Stimulated activated CD8-positive, alpha-beta memory T cell treated with anti-CD3 and anti-CD28 coated beads, Interleukin-7, amount 100 ng/mL, for 1 hour (primary cell): Measurements from ENCODE around the gene OR6N1.

Experiments used
- DNase-seq, 2 donors: peaks; one replicate each; pipeline ENCODE4 v3.0.0-alpha.2; 2020; ENCODE audit warnings: low read depth in 2 of 2

Gene OR6N1

DNA sequence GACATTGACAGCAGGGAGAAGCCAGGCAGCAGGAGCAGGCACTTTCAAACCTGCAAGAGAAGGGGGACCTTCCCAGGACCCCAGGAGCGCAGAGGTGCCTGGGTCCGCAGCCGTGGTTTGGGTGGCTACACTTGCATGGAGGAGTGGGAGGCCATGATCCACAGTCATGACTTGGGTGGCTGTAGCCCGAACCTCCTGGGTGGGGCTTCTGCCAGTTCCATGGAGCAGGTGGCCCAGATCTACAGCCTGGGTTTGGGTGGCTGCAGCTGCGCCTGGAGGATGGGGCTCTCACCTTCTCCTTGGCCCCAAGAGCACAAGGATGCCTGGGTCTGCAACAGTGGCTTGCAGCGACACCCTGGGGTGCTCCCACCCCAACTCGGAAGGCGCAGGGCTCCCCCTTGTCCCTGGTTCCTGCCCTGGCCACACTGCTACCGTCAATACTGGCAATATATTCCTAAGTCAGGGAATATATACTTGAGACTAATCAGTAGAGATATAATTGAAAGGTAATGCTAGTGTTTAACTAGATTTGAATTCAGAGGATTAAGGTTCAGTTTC lies 19.8 kb downstream of the OR6N1 start:
- DNase-seq: no peak

DNA sequence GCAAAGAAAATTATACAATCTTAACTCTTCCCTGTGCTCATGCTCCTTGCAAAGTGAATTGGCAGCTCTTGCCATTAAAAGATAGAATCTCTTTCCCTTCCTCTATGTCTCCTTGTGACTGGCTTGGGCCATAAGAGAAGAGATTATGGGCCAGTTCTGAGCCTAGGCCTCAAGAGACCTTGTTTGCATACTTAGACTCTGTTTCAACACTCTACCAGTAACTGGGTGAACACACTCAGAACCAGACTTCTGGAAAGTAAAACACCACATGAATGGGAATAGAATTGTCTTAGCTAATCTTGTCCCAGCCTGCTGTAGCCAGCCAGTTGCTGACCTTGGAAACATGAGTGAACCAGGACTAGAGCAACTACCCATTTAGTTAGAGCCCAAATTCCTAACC lies 36.1 kb downstream of the OR6N1 start:
- DNase-seq: no peak

DNA sequence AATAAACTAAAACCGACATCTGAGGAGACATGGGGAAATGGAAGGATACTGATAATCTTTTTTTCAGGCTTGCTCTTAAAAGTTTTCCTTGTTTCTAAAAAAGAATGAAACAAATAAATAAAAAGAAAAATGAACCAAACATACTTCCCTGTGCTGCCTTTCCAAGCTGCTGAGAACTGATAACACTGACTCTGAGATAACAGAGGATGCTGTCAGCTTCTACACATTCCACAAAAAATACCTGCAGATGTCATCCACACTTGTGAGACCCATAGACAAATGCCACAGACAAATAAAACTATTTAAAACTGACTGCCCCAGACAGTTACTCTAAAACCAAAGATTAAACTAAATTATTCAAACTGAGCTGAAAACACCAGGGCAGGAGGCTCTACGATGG lies 39.5 kb downstream of the OR6N1 start:
- DNase-seq: no peak

DNA sequence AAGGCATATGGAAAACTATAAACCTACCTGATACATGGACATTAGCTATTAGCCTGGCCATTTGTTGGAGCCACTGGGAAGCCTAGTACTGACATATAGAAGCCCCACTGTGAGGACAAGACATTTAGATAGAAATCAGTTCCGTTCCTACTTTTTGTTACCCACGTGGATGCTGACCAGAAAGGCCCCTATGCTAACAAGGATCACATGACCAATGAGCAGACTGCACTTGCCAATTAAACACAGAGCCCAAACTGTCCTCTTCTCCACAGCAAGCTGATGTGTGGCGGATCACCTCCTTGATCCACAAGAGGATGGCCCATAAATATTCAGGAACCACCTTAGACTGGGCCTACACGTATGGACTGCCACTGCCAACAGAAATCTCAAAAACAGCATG lies 40.3 kb downstream of the OR6N1 start:
- DNase-seq: no peak

DNA sequence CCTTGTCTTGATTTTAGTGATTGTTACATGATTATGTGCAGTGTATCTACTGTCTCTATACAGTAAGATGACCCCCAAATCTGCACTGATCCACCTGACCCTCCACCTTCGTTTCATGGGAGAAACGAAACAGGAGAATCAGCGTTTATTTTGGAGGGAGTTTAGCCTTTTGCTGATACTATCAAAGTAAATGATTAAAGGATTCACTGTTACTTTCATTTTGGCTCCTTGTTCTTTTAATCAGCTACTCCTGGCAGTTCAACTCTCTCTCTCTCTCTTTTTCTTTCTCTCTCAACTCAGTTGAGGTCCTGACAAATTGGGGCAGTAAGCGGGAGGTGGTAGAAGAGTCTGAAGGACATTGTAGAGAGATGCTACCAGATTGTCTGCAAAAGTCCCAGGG lies 41.5 kb downstream of the OR6N1 start:
- no peak for DNase-seq

DNA sequence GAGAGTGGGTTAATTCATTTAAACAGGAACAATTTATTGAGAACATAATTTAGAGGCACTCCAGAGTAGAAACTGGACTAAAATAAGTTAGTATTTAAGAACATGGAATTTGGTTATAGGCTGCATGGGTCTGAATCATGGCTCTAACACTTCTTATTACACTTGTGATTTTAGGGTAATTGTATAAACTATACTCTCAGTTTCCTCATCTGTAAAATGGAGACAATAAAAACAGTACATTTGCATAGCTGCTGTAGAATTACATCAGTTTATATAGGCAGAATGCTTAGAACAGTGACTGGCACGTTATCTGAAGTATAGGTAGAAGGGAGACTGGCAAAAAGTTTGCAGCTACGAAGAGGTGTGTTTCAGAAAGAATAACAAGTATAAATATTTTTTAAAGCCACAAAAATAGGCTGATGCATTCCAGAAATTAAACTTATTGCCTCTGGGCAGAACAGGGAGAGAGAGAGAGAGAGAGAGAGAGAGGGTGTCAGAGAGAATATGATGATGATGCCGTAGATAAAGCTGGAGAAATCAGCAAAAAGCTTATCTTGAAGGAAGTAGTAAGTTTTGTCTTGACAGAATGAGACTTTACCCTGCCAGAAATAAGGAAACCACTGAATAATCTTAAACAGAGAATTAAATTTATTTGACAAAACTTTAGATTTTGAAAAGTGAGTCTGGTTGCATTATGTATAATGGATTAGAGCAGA lies 43.3 kb downstream of the OR6N1 start:
- DNase-seq: no peak

DNA sequence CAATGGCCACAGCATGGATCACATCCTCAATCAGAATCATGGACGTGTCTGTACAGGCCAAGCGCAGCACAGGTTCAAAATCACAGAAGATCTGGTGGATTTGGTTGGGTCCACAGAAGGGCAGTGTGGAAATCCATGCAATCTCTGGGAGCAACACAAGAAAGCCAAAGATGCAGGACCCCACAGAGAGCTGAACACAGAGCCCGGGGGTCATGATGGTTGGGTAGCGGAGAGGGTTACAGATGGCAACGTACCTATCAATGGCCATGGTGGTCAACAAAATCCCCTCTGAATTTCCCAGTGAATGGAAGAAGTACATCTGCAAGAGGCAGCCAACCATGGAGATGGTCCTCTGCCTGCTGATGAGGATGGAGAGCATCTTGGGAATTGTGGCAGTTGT lies 47.6 kb downstream of the OR6N1 start:
- DNase-seq: no peak

DNA sequence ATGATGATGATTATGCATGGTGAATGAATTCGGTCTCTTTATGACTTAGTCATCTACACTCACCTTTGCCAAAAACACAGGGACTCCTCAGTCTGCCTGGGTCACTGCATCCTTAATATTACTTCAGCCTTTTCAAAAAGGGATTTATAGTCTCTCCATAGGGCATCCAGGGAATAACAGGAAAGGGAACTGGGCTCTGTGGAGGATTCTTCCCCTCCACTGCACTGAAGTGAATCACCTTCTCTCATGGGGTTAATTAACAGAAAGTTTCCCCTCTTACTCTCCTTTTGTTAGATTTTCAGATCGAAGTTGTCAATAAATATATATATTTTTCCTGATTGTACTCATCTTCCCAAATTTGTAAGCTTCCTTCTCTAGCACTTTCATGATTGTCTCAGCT lies 51.4 kb downstream of the OR6N1 start, which contains the start of gene OR6K3:
Gene OR6K3, minus strand, starts transcription at position 101 of the 400 bp plus-strand sequence. CDS start 2,605 bp downstream, outside the sequence.
- DNase-seq: no peak

DNA sequence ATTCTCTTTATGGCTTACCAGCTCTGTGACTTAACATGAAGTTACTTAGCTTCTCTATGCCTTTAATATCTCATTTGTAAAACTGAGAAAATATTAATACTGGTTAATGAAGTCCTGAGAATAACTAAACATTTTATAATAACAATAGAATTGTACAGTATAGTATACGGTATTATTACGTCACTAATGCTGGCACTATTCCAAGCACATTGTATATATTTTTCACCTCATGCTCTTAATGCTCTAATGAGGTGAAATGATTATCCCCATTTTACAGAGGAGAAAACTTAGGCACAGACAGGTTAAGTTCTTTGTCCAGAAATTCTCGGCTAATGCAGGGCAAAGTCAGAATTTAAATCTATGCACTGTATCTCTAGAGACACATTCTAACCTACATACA lies 52.3 kb downstream of the OR6N1 start:
- no peak for DNase-seq

DNA sequence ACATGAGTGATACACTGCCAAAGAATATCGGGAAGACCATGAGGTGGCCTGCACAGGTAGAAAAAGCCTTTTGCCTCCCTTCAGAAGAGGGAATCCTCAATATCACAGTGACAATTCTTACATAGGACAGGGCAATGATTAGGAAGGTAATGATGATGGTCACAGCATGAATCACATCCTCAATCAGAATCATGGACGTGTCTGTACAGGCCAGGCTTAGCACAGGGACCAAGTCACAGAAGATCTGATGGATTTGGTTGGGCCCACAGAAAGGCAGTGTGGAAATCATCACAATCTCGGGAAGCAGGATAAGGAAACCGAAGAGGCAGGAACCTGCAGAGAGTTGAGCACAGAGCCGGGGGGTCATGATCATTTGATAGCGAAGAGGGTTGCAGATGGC lies 54.7 kb downstream of the OR6N1 start:
- DNase-seq: no peak

DNA sequence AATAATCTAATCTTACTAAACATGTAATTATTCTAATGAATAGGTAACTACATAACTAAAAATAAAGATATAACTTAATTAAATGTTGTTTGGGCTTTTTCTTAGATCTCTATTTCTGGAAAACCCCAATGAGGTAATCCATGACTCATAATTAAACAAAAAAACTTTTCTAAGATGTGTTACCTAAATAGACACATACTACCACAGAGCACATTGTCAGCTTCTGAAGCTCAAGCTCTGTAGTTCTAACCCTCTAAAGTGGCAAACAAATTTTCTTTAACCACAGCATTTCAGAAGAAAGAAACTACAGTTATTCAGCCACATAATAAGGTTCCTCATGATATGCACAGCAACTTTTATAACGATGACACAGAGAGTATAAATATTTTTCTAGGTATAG lies 55.7 kb downstream of the OR6N1 start:
- DNase-seq: no peak

DNA sequence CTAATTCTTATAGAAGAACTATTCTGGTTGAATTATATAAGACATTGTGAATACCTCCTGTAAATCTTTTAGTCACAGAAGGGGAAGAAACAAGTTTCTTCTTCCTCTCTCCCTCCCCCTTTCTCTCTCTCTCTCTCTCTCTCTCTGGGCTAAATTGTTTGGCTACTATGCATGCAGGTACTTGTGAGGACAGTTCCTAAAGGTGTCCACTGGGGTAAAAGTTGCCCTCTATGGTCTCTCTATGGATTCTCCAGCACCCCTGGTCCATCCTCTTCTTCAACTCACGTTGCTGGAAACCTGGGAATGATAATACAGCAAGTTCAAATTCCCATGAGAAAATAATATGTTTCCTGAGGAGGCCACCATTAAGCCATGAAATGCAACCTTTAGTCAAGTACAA lies 57.2 kb downstream of the OR6N1 start:
- DNase-seq: no peak
